Stromal cell of bone marrow (primary cell): Measurements from ENCODE around the gene MPDZ.
A peak's percentile ranks its signal among the peaks of the same experiment; 100 is the strongest.

Experiments
- DNase-seq: peaks from one replicate; pipeline ENCODE4 v3.0.0-alpha.2; 2012; ENCODE audit warnings: low read depth

Gene MPDZ, protein sequence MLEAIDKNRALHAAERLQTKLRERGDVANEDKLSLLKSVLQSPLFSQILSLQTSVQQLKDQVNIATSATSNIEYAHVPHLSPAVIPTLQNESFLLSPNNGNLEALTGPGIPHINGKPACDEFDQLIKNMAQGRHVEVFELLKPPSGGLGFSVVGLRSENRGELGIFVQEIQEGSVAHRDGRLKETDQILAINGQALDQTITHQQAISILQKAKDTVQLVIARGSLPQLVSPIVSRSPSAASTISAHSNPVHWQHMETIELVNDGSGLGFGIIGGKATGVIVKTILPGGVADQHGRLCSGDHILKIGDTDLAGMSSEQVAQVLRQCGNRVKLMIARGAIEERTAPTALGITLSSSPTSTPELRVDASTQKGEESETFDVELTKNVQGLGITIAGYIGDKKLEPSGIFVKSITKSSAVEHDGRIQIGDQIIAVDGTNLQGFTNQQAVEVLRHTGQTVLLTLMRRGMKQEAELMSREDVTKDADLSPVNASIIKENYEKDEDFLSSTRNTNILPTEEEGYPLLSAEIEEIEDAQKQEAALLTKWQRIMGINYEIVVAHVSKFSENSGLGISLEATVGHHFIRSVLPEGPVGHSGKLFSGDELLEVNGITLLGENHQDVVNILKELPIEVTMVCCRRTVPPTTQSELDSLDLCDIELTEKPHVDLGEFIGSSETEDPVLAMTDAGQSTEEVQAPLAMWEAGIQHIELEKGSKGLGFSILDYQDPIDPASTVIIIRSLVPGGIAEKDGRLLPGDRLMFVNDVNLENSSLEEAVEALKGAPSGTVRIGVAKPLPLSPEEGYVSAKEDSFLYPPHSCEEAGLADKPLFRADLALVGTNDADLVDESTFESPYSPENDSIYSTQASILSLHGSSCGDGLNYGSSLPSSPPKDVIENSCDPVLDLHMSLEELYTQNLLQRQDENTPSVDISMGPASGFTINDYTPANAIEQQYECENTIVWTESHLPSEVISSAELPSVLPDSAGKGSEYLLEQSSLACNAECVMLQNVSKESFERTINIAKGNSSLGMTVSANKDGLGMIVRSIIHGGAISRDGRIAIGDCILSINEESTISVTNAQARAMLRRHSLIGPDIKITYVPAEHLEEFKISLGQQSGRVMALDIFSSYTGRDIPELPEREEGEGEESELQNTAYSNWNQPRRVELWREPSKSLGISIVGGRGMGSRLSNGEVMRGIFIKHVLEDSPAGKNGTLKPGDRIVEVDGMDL (N-terminal part only)

DNA sequence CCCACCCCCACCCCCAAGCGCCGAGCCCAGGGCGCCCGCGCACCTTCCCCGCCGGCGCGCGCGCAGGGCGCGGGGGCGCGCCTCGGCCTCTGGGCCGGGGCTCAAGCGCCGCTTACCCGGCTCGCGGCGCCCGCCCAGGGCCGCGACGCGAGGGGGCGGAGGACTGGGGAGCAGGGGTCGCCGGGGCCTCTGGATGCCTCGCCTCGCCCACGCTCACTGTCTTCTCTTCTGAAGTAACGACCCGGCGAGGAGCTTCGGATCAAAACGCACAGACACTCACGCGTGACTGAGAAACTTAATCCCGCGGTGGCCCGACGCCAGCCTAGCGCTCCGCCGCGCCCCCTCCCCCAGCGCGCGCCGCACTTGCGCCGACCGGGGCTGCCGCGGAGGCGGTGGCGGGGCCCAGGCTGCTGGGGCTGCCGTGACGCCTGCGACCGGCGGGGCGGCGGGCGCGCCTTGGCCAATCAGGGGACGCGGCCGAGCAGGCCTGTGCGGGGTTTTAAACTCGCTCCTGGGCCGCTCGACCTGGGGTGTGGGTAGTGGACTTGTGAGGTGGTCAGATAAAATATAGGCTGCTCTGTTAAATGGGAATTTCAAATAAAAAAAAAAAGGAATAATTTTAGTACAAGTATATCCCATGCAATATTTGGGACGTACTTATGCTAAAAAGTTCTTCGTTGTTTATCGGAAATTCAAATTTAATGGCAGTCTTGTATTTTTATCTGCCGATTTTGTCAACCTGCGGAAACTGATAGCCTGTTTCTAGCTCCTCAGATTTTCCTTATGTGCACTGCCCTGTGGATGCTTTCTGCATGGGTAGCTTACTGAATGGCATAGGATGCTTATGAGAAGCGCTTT lies at the start of gene MPDZ:
Gene MPDZ (minus strand): TSS at position 409 of the 858 bp plus-strand sequence. CDS start 29,377 bp downstream, outside the sequence.
- peak; percentile 31 for DNase-seq

DNA sequence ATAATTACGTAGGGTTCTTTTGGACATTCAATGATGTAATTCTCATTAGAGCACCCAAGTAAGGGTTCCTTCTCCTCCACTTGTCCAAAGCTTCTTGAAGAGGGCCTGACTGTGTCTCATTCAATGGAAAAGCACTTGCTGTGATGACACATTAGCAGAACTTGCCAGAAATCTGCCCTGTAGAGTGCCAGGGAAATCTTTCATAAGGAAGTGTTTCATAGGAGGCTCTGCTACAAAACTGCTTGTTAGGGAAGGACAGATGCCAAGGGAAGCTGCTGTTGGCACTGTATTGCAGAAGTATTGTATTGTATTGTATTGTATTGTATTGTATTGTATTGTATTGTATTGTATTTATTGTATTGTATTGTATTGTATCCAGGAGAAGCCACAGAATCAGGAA lies 45.5 kb upstream of the MPDZ start:
- peak; percentile 38 for DNase-seq

DNA sequence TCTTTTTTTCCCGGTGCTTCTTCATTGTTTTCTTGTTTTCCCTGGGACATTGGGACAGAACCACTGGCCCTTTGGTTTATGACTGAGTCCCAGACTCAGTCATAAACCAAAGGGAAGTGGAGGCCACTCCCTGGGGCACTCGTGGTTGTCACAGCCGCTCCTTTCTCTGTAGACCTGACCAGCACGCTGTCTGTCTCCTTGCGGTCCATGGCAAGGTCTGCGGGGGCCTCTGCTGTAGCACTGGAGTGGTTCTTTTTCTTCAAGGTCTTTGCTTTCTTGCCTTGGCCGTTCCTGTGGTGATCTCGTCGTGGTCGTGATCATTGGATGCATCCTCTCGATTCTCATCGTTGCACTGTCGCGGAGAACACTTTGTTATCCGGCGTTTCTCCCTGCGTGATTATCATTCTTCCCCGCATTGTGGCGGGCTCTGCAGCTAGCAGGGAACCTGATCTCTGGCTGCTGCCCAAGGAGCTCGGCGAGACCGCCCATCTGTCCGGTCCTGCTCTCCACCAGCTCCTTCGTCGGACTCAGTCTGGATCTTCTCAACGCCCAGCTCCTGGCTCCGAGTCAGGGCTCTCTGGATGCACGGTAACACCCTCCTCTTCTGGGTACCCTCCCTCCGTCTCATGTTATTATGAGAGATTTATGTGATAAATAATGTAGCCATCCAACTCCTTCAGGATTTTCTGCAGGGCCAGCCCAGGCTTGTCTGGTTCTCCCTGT lies 43.5 kb upstream of the MPDZ start:
- DNase-seq = no peak

DNA sequence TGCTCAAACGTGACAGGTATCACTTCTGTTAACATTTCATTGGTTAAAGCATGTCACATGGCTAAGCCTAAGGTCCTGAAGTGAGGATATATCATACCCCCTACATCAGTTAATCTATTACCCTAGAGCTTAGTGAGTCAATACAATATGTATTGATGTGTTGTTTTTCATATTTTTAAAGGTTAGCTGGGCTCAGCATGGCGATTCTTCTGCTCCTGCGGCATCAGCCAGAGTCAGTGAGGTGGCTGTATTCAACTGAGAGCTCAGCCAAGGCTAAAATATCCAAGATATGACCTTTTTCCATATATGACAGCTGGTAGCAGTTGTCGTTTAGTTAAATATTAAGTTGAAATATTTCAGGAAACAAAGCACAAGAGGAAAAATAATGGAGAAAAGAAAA lies 38.5 kb upstream of the MPDZ start:
- DNase-seq = no peak

DNA sequence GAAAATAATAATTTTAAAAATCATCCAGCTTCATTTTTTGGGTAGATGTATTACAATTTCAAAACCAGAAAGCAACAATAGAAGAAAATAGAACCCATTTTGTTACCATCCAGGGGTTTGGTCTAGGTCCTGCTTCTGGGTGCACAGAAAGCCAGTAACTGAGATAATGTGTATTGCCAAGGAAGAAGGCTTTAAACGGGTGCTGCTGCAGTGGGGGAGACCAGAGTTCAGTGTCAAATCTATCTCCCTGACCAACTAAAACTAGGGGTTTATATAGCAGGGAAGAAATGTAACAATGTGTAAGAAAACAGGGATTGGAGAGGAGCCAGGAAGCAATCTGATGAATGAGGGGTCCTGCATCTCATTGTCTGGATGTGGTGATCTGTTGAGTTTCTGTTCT lies 17.5 kb upstream of the MPDZ start:
- no peak for DNase-seq

DNA sequence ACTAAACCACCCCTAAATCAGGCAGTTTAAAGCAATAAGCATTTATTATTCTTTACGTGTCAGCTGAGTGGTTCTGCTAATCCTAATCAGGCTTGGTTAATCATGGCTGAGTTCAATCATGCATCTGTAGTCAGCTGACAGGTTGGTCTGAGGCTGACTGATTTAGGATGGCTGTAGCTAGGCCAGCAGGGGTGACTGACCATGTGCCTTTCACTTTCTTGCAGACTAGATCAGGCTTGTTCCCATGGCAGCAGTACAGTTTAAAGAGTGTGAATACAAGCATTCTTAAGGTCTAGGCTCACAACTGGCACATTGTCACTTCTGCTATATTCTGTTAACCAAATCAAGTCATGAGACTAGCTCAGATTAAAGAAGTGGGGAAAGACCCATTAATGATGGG lies 16.1 kb upstream of the MPDZ start:
- no peak for DNase-seq

DNA sequence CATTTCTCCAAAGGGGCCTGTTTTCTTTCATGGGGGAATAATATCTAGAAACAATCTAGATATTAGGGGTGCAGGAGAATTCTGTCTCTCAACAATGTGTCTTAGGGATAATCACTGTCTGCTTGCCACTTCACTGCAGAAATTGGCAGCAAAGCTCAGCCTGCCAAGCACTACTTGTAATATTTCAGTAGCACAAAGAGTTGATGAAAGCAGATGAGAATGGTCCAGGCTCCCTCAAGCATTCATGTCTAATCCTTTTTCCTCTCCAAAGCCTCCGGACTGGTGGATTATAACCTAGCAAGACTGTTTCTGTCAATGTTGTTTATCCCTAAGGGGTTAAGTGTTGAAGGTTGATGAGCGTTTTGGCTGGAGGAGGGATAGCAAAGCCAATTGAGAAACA lies 13.3 kb upstream of the MPDZ start:
- no peak for DNase-seq

DNA sequence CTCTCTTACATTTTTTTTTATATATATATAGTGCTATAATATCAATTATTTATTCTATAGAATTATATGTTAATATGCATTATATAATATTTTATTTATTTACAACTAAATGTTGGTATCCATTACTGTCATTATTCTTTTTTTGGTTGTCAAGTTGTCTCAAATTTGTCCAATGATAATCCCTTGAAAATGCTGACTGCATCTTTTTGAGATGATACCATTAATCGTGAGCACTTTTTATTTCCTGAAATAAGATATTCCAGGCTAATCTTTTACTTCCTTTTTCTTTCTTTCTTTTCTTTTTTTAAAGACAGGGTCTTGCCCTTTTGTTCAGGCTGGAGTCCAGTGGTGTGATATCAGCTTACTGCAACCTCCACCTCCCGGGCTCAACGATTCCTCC lies 12.7 kb upstream of the MPDZ start:
- DNase-seq = no peak

DNA sequence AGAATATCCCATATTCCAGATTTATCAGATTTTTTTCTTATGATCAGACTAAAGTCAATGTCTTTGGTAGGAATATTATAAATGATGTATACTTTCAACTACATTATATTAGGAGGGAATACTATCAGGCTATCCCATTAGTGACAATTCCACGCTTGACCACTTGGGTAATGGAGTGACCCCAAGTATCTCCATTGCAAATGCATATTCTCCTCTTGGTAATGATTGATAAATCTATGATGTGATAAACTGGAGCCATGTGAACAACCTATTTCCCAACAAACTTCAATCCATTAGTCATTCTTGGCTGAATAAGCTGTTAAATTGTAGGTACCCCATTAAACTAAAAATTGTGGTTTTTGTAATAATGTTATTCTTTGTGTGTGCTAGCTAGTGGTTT lies 12.2 kb upstream of the MPDZ start:
- DNase-seq = no peak

DNA sequence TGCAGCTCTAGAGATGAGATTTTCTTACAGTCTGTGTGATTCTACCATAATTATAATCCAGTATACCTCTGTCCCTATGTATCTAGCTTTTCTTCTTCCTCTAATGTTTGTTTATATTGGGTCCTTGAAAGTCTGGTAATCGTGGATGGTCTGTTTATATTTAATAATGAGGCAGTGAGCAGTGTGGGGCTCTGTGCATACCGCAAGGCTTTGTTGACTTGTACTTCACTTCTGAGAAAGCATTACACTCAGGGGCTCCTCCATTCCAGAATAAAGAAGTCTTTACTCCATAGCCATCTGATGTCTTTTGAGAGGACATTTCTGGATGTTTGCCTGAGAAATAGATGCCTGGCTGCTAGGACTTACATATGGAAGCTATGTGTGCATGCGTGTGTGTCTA lies 4.5 kb upstream of the MPDZ start:
- DNase-seq = no peak

DNA sequence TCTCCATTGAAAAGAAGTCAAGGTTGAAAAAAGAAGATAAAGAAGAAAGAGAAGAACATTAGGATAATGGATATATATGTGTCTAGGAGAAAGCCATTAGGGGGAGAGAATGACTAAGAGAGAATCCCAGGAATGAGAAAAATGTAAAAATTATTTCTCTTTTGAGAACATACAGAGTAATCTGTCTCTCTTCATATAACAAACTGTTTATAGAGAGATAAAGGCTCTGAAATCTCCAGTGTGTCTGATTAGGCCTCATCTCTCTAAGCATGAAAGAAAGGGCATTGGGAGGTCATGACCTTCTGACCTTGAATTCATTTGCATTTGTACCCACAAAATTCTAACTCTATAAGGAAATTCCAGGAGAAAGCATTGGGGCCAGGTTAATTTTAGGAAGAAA lies 3.5 kb upstream of the MPDZ start:
- DNase-seq = no peak

DNA sequence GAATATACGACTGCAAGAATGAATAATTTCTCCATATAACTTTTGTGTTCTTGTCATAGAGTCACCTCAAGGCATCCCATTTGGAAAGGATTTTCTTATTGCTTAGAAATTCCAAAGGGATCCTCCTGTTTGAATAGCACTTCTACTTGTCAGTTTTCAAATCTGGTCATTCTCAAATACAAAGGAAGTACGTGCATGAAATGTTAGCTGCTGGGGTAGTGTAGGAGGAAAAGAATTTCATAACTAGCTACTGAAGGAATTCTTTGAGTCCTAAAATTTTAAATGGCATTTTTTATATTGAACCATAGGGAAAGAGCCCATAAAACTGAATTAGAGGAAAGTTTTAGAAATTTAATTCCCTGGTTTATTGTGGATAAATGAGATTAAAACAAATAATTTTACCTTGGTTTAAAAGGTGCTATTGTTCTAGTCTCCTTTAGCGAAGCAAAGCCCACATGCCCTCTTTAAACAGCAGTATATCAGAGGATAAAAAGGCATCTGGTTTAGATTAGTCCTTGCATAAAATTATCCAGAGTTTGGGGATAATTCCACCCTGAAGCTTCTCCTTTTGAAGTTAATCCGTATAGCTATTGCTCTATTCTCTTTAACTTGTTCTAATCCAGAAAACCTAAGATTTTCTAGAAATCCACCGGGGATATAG lies 2.0 kb upstream of the MPDZ start:
- no peak for DNase-seq

DNA sequence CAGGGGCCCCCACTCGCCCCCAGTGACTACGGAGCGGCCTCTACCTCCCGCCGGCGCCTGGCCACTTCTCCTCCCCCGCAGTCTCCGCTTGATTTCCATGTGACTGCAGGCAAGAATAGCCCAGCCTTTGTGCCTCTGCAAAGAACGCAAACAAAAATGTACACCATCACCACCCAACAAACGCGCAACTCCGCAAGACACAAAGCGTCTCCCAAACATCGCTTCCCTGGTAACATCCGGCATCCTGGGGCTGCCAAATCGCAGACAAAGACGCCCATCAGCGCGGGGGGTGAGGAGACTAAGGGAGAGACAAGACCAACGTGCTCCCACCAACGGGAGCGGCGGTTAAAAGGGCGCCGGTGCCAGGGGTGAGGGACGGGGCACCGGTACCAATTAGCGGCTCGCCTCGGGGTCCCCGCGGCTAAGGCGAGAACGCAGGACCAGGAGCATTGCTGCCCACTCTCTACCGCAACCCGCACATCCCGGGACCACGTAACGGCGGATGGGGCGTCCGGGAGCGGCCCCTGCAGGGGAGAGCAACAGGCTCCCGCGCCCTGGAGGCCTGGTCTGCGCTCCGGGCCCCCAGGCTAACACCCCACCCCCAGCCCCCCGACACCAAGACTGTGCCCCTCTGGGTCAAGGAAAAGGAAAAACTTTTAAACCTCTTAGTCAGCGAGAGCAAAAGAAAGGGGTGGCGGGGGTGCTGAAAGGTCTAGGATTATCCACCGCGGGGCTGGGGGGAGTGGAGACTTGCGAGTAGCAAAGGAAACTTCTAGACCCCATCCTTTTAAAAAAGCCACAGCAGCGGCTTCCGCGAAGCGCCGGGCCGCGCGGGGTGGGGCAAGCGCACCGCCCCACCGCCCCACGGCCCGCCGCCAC lies 885 bp downstream of the MPDZ start:
- peak; percentile 28 for DNase-seq

DNA sequence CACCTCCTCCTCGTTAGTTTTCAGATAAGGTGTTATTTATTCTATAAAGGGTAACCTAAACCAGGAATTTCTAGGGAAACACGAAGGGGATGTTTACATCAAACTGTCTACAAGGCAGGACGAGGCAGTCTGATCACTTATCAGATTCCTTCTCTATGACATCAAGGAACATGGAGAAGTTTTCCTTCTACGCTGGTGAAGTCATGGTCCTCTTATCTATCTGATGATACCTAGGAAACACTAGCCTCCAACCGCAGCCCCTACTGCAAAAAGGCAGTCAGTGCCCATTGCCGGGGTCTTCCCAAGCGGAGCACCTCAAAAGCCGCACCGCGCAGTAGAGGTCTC lies 1.5 kb downstream of the MPDZ start:
- no peak for DNase-seq

DNA sequence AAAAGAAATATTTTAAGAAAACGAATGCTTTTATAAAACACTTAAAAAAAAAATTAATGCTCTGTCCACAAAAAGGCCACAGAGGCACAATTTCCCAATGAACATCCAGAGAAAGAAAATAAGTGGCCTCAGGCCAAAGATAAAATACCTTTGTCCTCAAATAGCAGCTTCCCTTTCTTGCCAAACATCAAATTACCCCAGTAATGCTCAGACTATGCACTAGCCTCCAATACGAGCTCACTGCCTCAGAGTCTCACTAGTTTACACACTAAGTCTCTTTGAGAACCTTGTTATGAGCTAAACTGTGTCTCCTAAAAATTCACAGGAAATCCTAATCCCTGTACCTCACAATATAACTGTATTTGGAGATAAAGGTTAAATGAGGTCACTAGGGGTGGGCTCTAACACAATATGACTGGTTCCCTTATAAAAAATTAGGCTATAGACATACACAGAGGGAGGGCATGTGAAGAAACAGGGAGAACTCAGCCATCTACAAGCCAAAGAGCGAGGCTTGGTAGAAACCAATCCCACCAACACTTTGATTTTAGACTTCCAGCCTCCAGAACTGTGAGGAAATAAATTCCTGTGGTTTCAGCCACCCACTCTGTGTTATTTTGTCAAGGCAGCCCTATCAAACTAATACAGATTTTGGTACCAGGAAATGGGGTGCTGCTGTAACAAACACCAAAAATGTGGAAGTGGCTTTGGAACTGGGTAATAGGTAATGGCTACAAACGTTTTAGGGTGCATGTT lies 4.4 kb downstream of the MPDZ start:
- peak; percentile 21 for DNase-seq

DNA sequence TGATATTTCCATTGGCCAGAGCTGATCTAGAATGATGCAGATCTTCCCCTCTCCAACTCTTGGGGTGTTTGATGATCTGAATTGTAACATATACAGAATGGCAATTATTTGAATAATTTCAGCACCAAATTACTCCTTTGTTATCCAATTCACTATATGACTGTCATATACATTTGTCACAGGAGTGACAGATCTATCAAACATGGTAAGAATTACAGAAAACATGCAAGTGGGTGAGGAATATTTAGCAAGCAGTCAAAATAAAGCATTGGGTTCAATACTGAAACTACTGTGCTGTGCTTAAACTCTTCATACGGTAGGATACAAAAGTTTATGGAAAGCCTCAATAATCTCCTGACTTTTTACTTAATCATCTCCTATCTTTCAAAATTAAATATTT lies 8.8 kb downstream of the MPDZ start:
- DNase-seq = no peak

DNA sequence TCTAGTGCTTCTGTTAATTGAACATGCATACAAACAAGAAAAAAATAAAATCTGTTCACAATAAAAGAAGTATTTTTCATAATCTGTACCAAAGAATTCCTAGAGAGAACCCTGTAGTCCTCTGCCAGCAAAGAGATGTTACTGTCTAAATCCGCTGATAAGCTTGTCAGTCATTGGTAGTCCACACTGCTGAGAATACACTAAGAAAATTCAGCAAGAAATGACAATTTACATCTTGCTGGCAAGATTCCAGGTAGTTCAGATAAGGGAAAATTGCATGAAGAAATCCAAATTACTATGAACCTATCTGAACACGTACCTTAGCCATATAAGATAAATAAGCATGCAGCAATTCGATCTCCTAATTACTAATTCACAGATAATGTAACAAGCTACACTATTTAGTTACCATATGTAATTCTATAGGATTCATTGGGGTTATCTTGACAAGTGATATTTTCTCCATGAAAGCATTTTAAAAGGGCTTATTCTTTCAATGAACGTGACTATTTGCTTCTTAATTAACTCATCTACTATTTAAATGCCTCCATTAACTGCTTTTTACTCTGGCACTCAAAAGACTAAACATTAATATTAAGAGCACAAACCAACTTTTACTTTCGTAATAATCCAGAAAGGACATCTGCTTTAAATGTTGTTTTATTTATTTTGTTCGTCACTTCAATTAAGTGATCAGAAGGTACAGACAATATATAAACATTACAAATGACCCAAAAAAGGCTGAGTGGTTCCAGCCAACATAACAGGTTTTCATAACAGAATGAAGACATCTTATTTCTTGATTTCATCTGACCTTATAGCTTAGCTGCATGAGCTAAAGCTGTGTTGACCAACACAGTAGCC lies 9.7 kb downstream of the MPDZ start:
- DNase-seq = no peak

DNA sequence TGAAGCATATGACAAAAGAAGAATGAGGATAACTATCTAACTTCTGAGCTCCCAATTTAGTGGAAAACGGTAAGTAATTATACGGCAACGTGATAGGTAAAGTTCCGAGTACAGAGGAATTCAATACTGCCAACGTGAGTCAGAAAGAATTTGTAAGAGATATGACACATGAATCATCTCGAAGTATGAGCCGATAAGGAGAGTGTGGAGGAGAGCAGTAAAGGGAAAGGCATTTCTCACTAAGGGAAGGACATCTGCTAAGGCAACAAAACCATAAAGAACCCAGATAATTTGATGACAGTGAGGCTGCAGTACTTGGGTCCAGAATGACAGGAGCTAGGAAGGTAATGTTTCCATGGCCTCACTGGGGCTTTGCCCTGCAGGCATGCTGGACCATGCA lies 11.0 kb downstream of the MPDZ start:
- no peak for DNase-seq
